SK-MEL-5 (cell line): ENCODE data around the gene RBM26. TPM values are rescaled to one million over a fixed set of nuclear protein-coding genes. Genes with fewer than 3 reads are reported as not detected.

Source experiments
- DNase-seq: peaks from one replicate; pipeline ENCODE4 v3.0.0-alpha.2; 2016; ENCODE audit warnings: low read depth, low spot score
- in situ Hi-C: cut with HindIII; loops from 2 replicates; pipeline ENCODE4 v1.10.0; 2016; ENCODE audit warnings: low sequenced_read_pairs, high pct_unique_total_duplicates, low pct_unique_long_range_greater_than_20kb
- total RNA-seq: library from RNA; depleted of rRNA; stranded (reverse); fragments of >200 nt; shearing (Covaris generic); gene quantifications from 2 replicates; pipeline ENCODE4 v1.2.3, GENCODE V29; 2014

The RBM26 gene
- total RNA-seq, 1 experiment from 2014 or later: 26.4 TPM

DNA sequence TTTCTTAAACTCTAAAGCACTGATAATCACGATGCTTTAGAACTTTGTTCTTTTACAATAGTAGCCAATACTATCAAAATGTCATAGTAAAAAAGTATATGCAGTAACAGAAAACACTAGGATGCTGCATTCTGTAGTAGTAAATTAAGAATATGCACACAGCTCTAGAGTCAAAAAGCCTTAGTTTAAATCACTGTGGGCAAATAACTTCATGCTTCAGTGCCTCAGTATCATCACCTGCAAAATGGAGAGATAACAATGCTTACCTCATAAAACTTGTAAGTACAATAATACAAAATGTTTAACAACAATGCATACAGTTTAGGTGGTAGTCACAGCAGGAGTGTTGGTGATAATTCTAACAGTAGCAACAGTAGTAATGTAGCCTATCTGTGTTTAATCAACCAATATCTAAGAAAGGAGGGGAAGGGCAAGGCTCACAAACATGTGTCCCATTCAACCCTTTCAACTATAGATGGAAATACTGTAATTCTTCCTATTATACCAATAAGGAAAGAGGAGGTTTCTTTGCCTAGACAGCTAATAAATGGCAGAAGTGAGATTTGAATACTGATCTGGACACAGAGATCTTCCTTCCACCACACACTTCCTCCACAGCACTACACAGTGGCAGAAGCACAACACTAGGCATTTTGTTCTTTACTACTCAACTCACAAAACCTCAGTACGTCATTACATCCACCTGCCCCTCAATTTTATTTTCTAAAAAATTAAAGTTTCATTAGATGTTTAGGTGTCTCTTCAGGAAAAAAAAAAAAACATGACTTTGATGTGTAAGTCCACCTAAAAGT is 4.6 kb downstream of the RBM26 start:
- DNase-seq: peak; percentile 48
- in situ Hi-C loops: no loop called here

DNA sequence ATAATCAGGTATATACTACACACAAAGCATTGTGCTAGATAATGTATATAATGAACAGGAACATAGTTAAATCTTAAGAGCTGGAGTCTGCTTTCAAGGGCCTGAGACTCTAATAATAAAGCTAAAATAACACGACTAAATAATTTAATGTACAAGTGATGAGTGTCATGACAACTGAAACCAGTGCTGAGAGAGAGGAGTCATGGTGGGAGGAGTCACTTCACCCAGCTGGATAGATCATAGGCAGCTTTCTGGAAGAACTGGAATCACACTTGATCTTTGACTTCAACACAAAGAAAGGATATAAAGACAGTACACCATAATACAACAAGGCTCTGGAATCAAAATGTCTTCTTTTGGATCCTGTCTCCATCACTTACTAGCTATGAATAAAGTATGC is 7.1 kb downstream of the RBM26 start:
- in situ Hi-C loops: no loop called here
- DNase-seq: no peak

DNA sequence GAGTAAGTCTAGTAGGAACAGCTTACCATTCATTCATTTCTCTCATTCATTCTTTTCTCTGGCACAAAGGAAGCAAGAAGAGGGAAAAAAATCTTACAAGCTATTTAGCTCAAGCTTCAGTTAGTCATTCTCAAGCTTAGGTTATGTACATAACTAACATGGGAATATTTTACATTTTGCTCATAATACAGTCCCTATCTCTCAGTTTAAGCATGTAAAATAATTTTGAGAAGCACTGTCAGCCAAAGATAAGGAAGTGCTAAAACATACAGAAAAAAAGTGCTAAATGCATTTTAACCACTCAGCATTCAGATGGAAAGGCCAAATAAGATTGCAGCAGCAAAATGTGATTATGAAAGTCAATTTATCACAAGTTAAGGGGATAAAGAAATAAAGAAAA is 7.9 kb downstream of the RBM26 start:
- no peak for DNase-seq
- in situ Hi-C loops: no loop called here

DNA sequence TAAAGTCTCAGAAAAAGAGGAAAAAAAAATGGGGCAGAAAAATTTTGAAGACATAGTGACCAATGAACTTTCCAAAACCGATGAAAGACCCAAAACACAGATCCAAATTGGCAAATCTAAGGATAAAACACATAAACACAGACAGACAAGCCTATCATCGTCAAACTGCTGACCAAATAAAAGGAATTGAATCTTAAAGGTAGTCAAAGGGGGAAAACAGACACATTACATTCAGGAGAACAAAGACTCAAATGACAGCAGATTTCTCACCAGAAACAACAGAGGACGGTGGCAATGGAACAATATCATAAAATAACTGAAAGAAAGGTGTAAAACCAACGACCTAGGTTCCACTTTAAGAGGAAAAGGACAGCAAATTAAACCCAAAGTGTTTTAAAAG is 10.2 kb downstream of the RBM26 start:
- in situ Hi-C loops: no loop called here
- DNase-seq: no peak

DNA sequence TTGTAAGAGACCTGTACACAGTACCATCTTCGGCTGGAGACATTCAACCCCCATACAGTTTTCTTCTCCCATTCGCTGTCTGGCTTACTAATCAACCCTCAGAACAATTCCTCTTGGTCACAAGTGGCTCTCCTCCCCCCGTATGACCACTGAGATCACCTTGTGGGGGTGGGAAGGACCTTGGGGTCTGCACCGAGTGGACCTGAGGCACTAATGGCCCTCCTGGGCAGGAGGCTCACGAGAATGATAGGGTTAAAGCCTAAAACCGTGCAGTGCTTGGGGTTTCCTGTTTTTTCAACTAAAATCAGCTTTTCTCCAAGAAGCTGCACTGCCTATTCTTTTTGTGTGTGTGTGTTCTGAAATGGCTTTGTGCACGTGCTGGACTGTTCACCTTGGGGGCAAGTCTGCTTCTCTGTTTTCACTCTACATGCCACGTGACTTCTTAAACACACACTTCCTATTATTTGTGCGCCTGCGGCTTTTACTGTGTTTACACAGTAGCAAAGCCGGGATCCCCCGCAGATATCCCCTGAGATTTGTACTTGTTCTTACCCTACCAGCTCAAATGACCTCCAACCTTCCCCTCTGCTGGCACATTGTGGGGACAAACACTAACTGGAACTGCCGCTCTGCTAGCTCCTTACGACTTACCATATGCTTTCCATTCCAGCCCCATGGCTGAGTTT is 12.3 kb downstream of the RBM26 start:
- peak; percentile 63 for DNase-seq
- in situ Hi-C loops: no loop called here

DNA sequence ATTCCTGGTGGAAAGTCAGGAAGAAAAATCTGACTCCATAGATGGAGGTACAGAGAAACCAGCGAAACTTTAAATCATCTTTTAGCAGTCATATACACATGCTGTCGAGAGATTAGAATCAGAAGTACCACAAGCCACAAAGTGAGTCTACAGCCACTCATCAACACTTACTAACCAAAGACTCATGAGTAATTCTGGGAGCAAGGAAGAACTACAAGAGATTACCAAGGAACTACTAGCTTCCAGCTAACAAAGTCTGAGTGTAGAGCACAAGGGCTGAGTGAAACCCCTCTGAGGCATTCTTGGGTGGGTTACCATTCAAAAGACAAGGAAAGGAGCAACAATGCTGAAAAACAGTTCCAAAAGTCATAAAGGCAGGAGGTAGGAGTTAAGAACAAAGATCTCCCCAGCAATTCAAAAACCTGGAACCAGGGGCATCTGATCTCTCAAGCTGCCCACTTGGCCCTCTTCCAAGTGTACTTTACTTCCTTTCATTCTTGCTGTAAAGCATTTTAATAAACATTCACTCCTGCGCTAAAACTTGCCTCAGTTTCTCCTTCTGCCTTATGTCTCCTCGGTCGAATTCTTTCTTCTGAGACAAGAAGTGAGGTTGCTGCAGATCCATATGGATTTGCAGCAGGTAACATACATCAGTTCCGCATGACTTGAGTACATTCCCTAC is 13.0 kb downstream of the RBM26 start:
- in situ Hi-C loops: no loop called here
- DNase-seq: no peak

DNA sequence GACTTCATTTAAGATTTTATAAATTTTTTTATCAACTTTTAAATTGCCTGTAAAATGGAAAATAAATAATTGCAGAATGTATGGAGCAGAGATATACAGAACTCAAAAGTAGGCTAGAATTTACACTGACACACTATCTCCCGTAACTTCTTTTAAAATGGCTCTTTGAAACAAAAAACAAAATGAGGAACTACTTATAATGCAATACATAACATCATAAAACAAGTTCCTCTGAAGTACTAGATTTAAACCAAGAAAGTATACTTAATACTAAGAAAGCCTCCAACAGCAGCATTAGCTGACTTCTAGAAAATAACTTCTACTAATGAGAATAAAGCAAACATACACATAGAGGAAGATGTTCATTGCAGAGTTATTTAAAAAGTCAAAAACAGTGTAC is 17.0 kb downstream of the RBM26 start:
- no peak for DNase-seq
- in situ Hi-C loops: no loop called here

DNA sequence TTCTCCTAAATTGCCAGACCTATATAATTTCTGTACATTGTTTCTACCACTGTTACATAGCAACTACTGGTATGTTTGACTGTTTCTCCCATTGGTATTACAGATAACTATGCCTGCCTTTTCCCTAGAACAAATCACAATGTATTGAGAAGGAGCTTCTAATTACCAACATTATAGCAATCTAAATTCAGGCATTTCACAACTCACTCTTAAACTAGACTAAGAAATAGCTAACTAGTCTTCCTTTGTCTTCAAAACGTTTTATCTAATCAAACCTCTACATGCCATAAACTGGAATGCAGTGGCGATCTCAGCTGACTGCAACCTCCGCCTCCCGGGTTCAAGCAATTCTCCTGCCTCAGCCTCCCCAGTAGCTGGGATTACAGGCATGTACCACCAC is 18.2 kb downstream of the RBM26 start:
- DNase-seq: no peak
- in situ Hi-C loops: no loop called here

DNA sequence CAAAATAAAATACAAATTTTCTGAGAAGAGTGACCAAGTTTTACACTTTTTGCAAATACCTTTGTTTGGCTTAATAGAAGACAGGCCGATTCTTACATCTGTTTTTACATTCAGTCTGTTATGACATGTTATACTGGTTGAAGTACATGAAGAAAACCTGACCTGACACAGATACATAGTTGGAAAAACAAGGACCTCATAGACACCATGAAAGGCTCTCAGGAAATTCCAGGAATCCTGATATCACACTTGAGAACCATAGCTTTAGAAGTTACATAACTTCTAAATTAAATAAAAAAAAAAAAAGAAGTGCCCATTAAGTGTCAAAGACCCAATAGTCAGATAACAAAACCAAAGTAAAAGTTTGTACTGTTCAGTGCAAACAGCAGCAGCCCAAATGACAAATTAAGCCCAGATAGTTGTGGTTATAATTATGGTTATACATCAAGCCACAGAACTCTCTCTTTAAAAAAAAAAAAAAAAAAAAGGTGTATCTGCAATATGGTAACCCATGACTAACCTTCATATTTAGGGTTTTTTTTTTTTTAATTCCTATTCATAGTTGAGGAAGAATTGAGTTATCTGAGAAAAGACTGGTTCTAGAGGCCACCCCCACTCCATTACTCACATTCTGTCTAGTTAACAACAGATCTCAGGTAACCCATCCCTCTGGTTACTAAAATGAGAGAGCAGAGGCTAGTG is 19.8 kb downstream of the RBM26 start:
- in situ Hi-C loops: no loop called here
- DNase-seq: no peak

DNA sequence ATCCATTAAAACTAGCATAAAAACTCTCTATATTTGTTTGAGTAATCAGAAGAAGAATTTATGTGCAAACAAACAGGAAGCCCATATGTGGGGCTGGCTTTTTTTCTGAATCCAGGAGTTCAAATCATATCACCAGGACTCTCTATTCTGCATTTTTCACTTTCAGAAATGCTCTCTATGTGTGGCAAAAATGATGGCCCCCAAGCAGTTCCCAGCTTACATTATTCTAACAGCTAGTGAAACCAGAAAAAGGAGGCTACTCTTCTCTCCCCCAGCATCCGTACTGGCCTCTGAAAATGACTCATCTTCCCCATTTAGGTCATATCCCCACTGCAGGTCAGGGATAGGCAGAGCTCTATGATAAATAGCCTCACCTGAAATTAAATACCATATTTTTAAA is 20.4 kb downstream of the RBM26 start:
- no peak for DNase-seq
- in situ Hi-C loops: no loop called here

DNA sequence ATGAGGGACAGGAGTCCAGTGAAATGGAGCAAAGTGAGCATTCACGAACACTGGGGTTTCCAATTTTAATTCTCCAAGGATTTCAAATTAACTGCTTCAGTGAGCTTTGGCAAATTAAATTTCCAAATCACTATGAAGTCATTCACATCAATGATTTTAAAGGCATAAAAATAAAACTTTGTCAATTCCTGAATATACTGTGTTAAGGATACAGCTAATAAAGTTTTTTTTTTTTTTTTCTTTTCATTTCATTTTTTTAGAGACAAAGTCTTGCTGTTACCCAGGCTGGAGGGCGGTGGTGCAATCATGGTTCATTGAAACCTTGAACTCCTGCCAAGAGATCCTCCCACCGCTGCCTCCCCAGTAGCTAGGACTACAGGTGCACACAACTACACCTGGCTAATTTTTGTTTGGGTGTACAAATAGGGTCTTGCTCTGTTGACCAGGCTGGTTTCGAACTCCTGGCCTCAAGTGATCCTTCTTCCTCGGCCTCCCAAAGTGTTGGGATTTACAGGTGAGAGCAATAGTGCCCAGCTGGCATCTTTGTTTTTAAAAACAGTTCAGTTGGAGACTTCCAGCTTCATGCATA is 21.9 kb downstream of the RBM26 start:
- in situ Hi-C loops: no loop called here
- DNase-seq: no peak

DNA sequence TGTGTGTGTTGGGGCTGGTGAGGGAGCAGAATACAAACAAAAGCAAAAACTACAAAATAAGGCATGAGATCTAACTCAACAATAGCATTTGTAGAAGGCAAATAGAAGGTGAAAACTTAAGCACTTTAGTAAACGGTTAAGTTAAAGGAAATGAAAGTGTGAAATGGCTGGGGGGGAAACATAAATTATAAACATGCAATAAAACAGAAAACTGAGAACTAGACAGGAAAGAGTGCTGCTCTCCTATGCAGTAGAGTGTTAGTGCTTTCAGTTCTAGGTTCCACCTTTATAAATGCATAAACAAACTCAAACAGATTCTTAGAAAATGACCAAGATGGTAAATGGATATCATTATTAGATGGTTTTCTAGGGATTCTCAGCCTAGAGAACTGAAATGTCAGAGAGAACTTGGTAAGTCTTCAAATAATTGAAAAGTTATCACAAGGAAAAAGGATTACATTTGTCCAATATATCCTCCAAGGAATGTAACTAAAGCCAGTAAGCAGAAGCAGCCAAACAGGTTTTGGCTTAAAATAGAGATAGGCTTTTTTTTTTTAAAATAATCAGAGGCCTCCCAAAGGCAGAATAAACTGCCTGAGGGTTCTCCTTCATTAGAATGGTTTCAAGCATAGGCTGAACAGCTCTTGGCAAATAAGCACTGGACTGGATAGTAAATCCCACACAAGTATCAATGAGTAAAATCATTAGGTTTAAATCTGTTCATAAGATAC is 23.3 kb downstream of the RBM26 start:
- in situ Hi-C loops: no loop called here
- no peak for DNase-seq

DNA sequence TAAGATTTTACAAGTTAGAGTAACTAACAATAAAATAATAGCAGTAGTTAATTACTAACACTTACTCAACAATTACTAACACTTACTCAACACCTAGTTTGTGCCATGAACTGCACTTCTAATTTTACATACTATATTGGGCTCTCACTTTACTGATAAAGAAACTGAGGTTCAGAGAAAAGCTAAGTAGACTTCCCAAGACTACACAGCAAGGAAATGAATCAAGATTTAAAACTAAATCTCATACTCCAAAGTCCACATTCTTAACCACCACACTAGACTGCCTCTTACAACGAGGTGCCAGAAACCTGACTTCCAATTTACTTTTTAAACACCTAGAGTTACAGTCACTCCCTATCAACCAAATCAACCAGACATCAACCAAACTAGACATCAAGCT is 25.1 kb downstream of the RBM26 start:
- in situ Hi-C loops: no loop called here

DNA sequence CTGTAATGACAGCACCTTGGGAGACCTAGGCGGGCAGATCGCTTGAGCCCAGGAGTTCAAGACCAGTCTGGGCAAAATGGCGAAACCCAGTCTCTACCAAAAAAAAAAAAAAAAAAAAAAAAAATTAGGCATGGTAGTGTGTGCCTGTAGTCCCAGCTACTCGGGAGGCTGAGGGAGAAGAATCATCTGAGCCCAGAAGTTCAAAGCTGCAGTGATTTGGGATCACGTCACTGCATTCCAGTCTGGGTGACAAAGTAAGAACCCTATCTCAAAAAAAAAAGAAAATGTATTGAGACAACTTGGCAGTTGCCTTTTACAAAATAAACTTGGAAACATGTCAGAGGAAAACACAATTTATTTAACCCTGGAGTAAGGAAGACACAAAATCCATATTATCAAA is 26.8 kb downstream of the RBM26 start:
- in situ Hi-C loops: no loop called here
- no peak for DNase-seq

More for the DNA sequence above, 25.1 kb downstream of the RBM26 start:
- DNase-seq: no peak

DNA sequence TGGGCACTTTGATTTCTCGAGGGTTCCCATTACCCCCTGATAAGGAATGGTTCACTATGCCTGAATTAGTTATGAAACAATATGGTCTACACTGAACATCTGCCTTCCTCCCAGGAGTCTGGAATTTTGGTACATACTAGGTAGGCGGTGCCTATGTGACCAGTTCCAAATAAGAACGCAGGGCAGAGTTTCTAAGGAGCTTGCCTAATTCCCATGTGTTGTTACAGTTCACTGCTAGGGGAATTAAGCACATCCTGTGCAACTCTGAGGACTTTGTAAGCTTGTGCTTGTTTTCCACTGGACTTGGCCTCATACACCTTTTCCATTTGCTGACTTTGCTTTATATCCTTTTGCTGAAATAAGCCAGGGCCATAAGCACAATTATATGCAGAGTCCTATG is 29.2 kb downstream of the RBM26 start:
- no peak for DNase-seq
- in situ Hi-C loops: no loop called here

DNA sequence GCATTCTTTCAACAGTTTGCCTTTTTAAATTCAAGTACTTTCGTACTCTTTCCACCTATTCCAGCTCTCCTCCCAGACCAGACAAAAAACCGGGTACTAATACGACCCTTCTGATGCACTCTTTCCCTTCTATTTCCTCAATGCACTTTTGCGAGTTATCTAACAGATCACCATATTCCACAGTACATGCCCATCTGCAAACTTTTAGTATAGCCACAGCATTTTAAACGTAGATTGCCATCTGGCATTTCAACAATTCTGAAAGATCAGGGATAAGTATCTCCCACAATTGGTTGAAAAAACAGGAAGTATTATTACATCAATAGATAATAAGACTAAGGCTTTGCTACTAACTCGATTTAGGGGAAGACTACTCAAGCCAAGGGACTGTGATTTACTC is 31.5 kb downstream of the RBM26 start:
- DNase-seq: no peak
- in situ Hi-C loops: no loop called here

DNA sequence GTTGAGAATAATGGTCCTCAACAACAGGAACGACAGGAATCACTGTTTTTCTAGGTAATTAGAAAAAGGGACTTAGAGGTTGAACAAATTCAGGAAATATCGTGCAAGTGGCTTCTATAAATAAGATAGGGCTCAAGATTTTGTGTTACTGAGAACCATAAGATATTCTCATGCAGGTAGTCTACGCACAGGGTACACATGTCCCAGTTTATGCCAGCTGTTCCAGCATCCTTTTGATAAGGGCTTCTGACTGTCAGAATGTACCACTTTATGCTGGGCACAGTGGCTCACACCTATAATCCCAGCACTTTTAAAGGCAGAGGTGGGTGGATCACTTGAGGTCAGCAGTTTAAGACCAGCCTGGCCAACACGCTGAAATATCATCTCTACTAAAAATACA is 32.1 kb downstream of the RBM26 start:
- DNase-seq: no peak
- in situ Hi-C loops: no loop called here
